A375 (cell line): ENCODE results near the gene OR5C1. TPM values are rescaled to one million over a fixed set of nuclear protein-coding genes. Genes with fewer than 3 reads are reported as not detected.

ENCODE experiments used
- total RNA-seq: library from RNA; depleted of rRNA; stranded (reverse); fragments of >200 nt; shearing (Covaris generic); gene quantifications from 2 replicates; pipeline ENCODE4 v1.2.3, GENCODE V29; 2014; rRNA removed

OR5C1 gene
- total RNA-seq: not detected in 2 replicates

GRCh38 chr9:122788831-122789230 is at the start of gene OR5C1:
Gene OR5C1 (plus strand): TSS chr9:122788933. CDS start chr9:122788933, 0 bp downstream.

GRCh38 chr9:122742003-122742402 is 46.7 kb upstream of the OR5C1 start, which contains the start of gene OR1L6:
Gene OR1L6 (plus strand): TSS chr9:122742303. CDS start chr9:122749848, 7,545 bp downstream.

GRCh38 chr9:122800066-122801060 is 11.6 kb downstream of the OR5C1 start, which contains the start of gene OR1K1:
Gene OR1K1 (plus strand): TSS chr9:122800123. CDS start chr9:122800123, 0 bp downstream.

Other genes starting within 250 kb of the OR5C1 start
- not detected in 2 replicates for gene OR1N2, start 235.8 kb upstream of the OR5C1 start, total RNA-seq
- gene OR1L8, start 205.5 kb upstream of the OR5C1 start, total RNA-seq: not detected in 2 replicates
- gene OR1Q1, start 174.2 kb upstream of the OR5C1 start, total RNA-seq: not detected in 2 replicates
- not detected in 2 replicates for gene OR1B1, start 131.3 kb upstream of the OR5C1 start, total RNA-seq
- gene OR1L1, start 127.2 kb upstream of the OR5C1 start, total RNA-seq: not detected in 2 replicates
- gene OR1L3, start 113.8 kb upstream of the OR5C1 start, total RNA-seq: not detected in 2 replicates
- not detected in 2 replicates for gene OR1L4, start 64.9 kb upstream of the OR5C1 start, total RNA-seq
- not detected in 2 replicates for gene OR1L6, start 46.6 kb upstream of the OR5C1 start, total RNA-seq
- gene OR1K1, start 11.2 kb downstream of the OR5C1 start, total RNA-seq: not detected in 2 replicates
- 14.6 and 18.4 TPM in 2 replicates for gene PDCL, start 39.7 kb downstream of the OR5C1 start, total RNA-seq
- gene RC3H2, start 116.4 kb downstream of the OR5C1 start, total RNA-seq: 27.8 and 34.4 TPM in 2 replicates
- 6.2 and 7.4 TPM in 2 replicates for gene ZBTB6, start 124.4 kb downstream of the OR5C1 start, total RNA-seq
- gene ZBTB26, start 142.6 kb downstream of the OR5C1 start, total RNA-seq: 3.1 and 3.3 TPM in 2 replicates
- gene RABGAP1, start 152.1 kb downstream of the OR5C1 start, total RNA-seq: 14.6 and 23.4 TPM in 2 replicates
- 0.08 TPM in 1 of 2 replicates, not detected in the other for gene GPR21, start 244.7 kb downstream of the OR5C1 start, total RNA-seq